Measurements from ENCODE around the gene FOXC2.

The FOXC2 gene

GRCh38 chr16:86558355-86559193 is 8.1 kb upstream of the FOXC2 start:
- no peaks in the 10 kb centered on the region for H3K36me3 ChIP-seq
- H3K9me3 ChIP-seq: no peaks in the 10 kb centered on the region
- no peak for DNase-seq
- no peak overlapping the region for H3K4me3 ChIP-seq
- H3K27ac ChIP-seq: peak overlapping the region in 1 of 2 donors; percentile 37
- intact Hi-C loops (cut with DNase I; ENCODE audit: low total_unique reads): no loop called here
- no peak for TF ChIP-seq CTCF (IDR thresholded peaks at IDR 0.05)
- peaks cover 4 to 22% (median 13%) of the 10 kb centered on the region in 4 donors for H3K4me1 ChIP-seq
- no peaks in the 10 kb centered on the region for H3K27me3 ChIP-seq

GRCh38 chr16:86559802-86560305 is 6.8 kb upstream of the FOXC2 start:
- no peak for TF ChIP-seq CTCF (IDR thresholded peaks at IDR 0.05)
- Histone ChIP-seq H3K4me3 (no peak overlapping the region), H3K36me3 (no peaks in the 10 kb centered on the region), H3K9me3 (no peaks in the 10 kb centered on the region), H3K4me1 (peaks cover 4 to 20% (median 11%) of the 10 kb centered on the region in 4 donors), H3K27me3 (no peaks in the 10 kb centered on the region), H3K27ac (no peak overlapping the region)
- DNase-seq: peak in 1 of 2 donors; percentile 53
- intact Hi-C loops (cut with DNase I; ENCODE audit: low total_unique reads): loop anchor here (5.0 kb wide), 3 partner anchors 642 to 822 kb away; partner anchors contain the start of gene FBXO31

DNA sequence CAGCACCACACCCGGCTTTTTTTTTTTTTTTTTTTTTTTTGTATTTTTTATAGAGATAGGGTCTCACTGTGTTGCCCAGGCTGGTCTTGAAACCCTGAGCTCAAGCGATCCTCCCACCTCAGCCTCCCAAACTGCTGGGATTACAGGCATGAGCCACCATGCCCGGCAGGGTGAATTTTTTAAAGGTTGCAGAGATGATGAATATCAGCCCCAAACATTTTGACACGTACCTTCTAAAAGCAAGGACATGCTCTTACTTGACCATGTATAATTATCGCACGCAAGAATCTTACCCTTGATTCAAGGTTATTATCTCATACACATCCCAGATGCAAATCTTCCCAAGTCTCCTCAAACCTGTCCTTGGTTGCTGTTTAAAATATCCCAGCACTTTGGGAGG is 4.3 kb upstream of the FOXC2 start:
- no peak for TF ChIP-seq CTCF (IDR thresholded peaks at IDR 0.05)
- intact Hi-C loops (cut with DNase I; ENCODE audit: low total_unique reads): loop anchor here (5.0 kb wide), 3 partner anchors 640 to 820 kb away; partner anchors contain the start of gene FBXO31
- no peaks in the 10 kb centered on the region for H3K9me3 ChIP-seq
- peak in 1 of 2 donors; percentile 33 for DNase-seq
- no peak overlapping the region for H3K27ac ChIP-seq
- no peaks in the 10 kb centered on the region for H3K27me3 ChIP-seq
- H3K36me3 ChIP-seq: no peaks in the 10 kb centered on the region
- H3K4me3 ChIP-seq: no peak overlapping the region
- peaks cover 0 to 18% (median 8%) of the 10 kb centered on the region in 4 donors for H3K4me1 ChIP-seq

GRCh38 chr16:86563469-86564345 is 2.9 kb upstream of the FOXC2 start:
- Histone ChIP-seq H3K27ac (peak overlapping the region; percentile 95 to 97), H3K27me3 (no peaks in the 10 kb centered on the region), H3K36me3 (peaks cover 0 to 2% (median 0%) of the 10 kb centered on the region in 3 donors), H3K4me1 (peaks cover 0 to 18% (median 8%) of the 10 kb centered on the region in 4 donors), H3K4me3 (peak overlapping the region; percentile 81 to 86), H3K9me3 (no peaks in the 10 kb centered on the region)
- intact Hi-C loops (cut with DNase I; ENCODE audit: low total_unique reads): loop anchor here (5.0 kb wide), 3 partner anchors 639 to 819 kb away; partner anchors contain the start of gene FBXO31
- peak; percentile 95 for DNase-seq
- peak; percentile 100 for TF ChIP-seq CTCF (IDR thresholded peaks at IDR 0.05)

DNA sequence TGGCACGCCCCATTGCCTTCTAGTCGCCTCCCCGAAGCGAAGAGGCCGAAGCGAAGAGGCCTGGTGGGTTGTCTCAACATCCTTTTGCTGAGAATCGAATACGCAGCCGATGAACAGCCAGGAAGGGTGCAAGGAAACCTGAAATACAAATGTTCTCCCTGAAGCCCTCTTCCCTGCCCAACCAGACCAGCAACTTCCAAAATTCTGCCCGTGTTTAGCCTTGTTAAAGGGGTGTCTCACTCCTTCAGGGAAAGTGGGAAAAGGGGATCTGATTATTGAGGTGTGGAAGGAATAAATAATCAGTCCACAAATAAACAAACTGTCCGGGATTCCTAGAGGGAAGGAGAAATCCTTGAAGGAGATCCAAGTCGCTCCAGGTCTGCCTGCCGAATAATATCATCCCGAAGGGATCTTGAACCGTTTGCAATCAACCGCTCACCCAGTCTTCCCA is 1.4 kb upstream of the FOXC2 start:
- DNase-seq: peak in 1 of 2 donors; percentile 60
- Histone ChIP-seq H3K9me3 (no peaks in the 10 kb centered on the region), H3K4me1 (peaks cover 0 to 18% (median 6%) of the 10 kb centered on the region in 4 donors), H3K27me3 (no peaks in the 10 kb centered on the region), H3K4me3 (peak overlapping the region; percentile 81 to 86), H3K36me3 (peaks cover 0 to 5% (median 0%) of the 10 kb centered on the region in 3 donors), H3K27ac (peak overlapping the region; percentile 95 to 97)
- no peak for TF ChIP-seq CTCF (IDR thresholded peaks at IDR 0.05)
- intact Hi-C loops (cut with DNase I; ENCODE audit: low total_unique reads): no loop called here

Measured in tibial artery (tissue), 4 donors.